ENCODE measurements around the gene PLAC1. TPM values are rescaled to one million over a fixed set of nuclear protein-coding genes. Genes with fewer than 3 reads are reported as not detected.
A peak's percentile ranks its signal among the peaks of the same experiment; 100 is the strongest.

PLAC1 gene
- total and polyA plus RNA-seq, 2 of the 4 experiments (the other 2 are of a cell fraction): 0.36 to 0.74 TPM

DNA sequence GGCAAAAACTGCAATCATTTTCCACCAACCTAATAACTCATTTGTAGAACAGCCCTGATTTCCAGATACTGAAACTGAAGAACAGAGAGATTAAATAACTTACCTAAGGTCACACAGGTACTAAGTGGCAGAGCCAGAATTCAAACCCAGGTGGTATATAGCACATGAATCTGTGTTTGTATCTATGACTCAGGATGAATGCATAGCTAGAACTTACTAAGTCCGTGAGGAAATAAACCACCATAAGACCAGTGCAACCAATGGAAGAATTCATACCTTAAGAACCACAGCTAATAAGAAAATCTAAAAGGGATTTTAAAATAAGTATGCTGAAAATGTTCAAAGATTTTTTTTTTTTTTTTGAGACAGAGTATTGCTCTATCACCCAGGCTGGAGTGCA is 1.5 kb upstream of the PLAC1 start:
- H3K14ac ChIP-seq (replicated peaks; ENCODE audit: low read depth, low read length): no peak overlapping the region
- CTCF ChIA-PET: no interaction called here

More for the DNA sequence above, 1.5 kb upstream of the PLAC1 start:
- Histone ChIP-seq H4K5ac (ENCODE audit: low read depth, low read length) (no peak overlapping the region), H2AFZ (replicated peaks; ENCODE audit: low read length, poor library complexity) (no peak overlapping the region), H3K4me3 (ENCODE audit: insufficient read depth, low read depth, low read length) (no peak overlapping the region), H2BK120ac (ENCODE audit: low read depth, low read length) (no peak overlapping the region), H3K79me1 (ENCODE audit: low read depth in 1 of 2, low read length in 2 of 2) (no peaks in the 10 kb centered on the region), H3K56ac (ENCODE audit: extremely low read depth, insufficient read depth, low read length) (no peak overlapping the region), H2BK5ac (ENCODE audit: low read depth, low read length, poor library complexity, severe bottlenecking) (no peak overlapping the region), H3K9me3 (ENCODE audit: control insufficient read depth, insufficient read depth, low read length) (no peaks in the 10 kb centered on the region), H4K91ac (ENCODE audit: insufficient read depth, low read depth, low read length) (no peak overlapping the region), H3K4me1 (ENCODE audit: control insufficient read depth, insufficient read depth, low read length) (peaks cover 8% of the 10 kb centered on the region; the same call in 1 of the 2 replicates), H2AK9ac (replicated peaks; ENCODE audit: low read depth, low read length, poor library complexity) (no peak overlapping the region), H3K4ac (ENCODE audit: low read depth, low read length) (no peak overlapping the region), H2BK20ac (ENCODE audit: low read depth, low read length) (no peak overlapping the region), H3K9ac (ENCODE audit: low read depth, low read length) (no peak overlapping the region), H2BK15ac (ENCODE audit: low read depth, low read length) (no peak overlapping the region), H4K20me1 (ENCODE audit: insufficient read depth, low read length) (no peaks in the 10 kb centered on the region), H3K36me3 (ENCODE audit: control insufficient read depth, insufficient read depth, low read length) (no peaks in the 10 kb centered on the region), H3K4me2 (ENCODE audit: low read depth, low read length) (no peak overlapping the region), H3K27me3 (ENCODE audit: control insufficient read depth, insufficient read depth, low read length) (no peaks in the 10 kb centered on the region), H3K18ac (ENCODE audit: low read depth, low read length) (no peak overlapping the region), H3K23ac (ENCODE audit: low read depth, low read length) (no peak overlapping the region), H4K8ac (ENCODE audit: low read depth in 2 of 2, low read length in 2 of 2) (no peak overlapping the region), H3K27ac (ENCODE audit: insufficient read depth, low read length) (no peak overlapping the region), H2AK5ac (ENCODE audit: low read depth, low read length) (no peak overlapping the region), H3K9me1 (ENCODE audit: insufficient read depth, low read length) (peaks cover 2% of the 10 kb centered on the region; the same call in 1 of the 2 replicates)
- in situ Hi-C loops (cut with MboI; ENCODE audit: low sequenced_read_pairs) (no loop called here), dilution Hi-C loops (cut with HindIII; ENCODE audit: low sequenced_read_pairs, unreplicated experiment) (no loop called here), intact Hi-C loops (cut with micrococcal nuclease) (no loop called here)
- no CpG with 5 or more reads among the region's 1 CpG for WGBS, 2 experiments (ENCODE audit: extremely low coverage in 2 of 2, insufficient read length in 1 of 2)
- no TSS peak for BruUV-seq (replicated peaks)
- ATAC-seq (ENCODE audit: low read depth) (no peak), DNase-seq (peak; percentile 16)
- POLR2A ChIA-PET (ENCODE audit: unreplicated experiment): no interaction called here
- TF ChIP-seq MXI1 (IDR thresholded peaks at IDR 0.05; ENCODE audit: borderline replicate concordance, low read depth, low read length) (no peak), MAZ (IDR thresholded peaks at IDR 0.05; ENCODE audit: borderline replicate concordance, low read depth, low read length) (no peak), CHD1 (IDR thresholded peaks at IDR 0.05; ENCODE audit: low read depth, low read length) (no peak), NFE2L2 (IDR thresholded peaks at IDR 0.05; ENCODE audit: low read depth, low read length) (no peak), MAFK (IDR thresholded peaks at IDR 0.05; ENCODE audit: low read depth, low read length) (no peak), SMC3 (IDR thresholded peaks at IDR 0.05; ENCODE audit: low read depth, low read length) (no peak), POLR2A (IDR thresholded peaks at IDR 0.05; ENCODE audit: low read depth, low read length) (no peak), CEBPB (IDR thresholded peaks at IDR 0.05; ENCODE audit: low read depth, low read length) (no peak), FOS (IDR thresholded peaks at IDR 0.05; ENCODE audit: low read depth, low read length) (no peak), RFX5 (IDR thresholded peaks at IDR 0.05; ENCODE audit: low read depth, low read length) (no peak), RAD21 (IDR thresholded peaks at IDR 0.05; ENCODE audit: low read length) (no peak), BHLHE40 (IDR thresholded peaks at IDR 0.05; ENCODE audit: low read depth, low read length) (no peak), RCOR1 (IDR thresholded peaks at IDR 0.05; ENCODE audit: insufficient replicate concordance, low read length) (no peak)
- TF ChIP-seq, protein P1, sequence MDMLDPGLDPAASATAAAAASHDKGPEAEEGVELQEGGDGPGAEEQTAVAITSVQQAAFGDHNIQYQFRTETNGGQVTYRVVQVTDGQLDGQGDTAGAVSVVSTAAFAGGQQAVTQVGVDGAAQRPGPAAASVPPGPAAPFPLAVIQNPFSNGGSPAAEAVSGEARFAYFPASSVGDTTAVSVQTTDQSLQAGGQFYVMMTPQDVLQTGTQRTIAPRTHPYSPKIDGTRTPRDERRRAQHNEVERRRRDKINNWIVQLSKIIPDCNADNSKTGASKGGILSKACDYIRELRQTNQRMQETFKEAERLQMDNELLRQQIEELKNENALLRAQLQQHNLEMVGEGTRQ (IDR thresholded peaks at IDR 0.05; ENCODE audit: low read depth, low read length): no peak
- TF ChIP-seq, protein P2, sequence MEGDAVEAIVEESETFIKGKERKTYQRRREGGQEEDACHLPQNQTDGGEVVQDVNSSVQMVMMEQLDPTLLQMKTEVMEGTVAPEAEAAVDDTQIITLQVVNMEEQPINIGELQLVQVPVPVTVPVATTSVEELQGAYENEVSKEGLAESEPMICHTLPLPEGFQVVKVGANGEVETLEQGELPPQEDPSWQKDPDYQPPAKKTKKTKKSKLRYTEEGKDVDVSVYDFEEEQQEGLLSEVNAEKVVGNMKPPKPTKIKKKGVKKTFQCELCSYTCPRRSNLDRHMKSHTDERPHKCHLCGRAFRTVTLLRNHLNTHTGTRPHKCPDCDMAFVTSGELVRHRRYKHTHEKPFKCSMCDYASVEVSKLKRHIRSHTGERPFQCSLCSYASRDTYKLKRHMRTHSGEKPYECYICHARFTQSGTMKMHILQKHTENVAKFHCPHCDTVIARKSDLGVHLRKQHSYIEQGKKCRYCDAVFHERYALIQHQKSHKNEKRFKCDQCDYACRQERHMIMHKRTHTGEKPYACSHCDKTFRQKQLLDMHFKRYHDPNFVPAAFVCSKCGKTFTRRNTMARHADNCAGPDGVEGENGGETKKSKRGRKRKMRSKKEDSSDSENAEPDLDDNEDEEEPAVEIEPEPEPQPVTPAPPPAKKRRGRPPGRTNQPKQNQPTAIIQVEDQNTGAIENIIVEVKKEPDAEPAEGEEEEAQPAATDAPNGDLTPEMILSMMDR (conservative IDR thresholded peaks at IDR 0.05; ENCODE audit: low read depth, low read length): no peak
- TF ChIP-seq, protein P3, sequence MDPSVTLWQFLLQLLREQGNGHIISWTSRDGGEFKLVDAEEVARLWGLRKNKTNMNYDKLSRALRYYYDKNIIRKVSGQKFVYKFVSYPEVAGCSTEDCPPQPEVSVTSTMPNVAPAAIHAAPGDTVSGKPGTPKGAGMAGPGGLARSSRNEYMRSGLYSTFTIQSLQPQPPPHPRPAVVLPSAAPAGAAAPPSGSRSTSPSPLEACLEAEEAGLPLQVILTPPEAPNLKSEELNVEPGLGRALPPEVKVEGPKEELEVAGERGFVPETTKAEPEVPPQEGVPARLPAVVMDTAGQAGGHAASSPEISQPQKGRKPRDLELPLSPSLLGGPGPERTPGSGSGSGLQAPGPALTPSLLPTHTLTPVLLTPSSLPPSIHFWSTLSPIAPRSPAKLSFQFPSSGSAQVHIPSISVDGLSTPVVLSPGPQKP (IDR thresholded peaks at IDR 0.05; ENCODE audit: borderline replicate concordance, low read depth, low read length): no peak

Data from IMR-90 (cell line).